Measurements from ENCODE around the gene GJC3. TPM values are rescaled to one million over a fixed set of nuclear protein-coding genes. Genes with fewer than 3 reads are reported as not detected.

The GJC3 gene
- total RNA-seq, 1 experiment from 2014 or later, result 0.10 TPM

Other genes starting within 250 kb of the GJC3 start
- gene CYP3A5, start 249.6 kb downstream of the GJC3 start, total RNA-seq (2014; rRNA removed; shearing (Covaris generic)), result 0.31 TPM in 1 of 2 replicates, not detected in the other
- gene CYP3A7, start 194.4 kb downstream of the GJC3 start, total RNA-seq (2014; rRNA removed; shearing (Covaris generic)), result not detected in 2 replicates
- not detected in 2 replicates for gene CYP3A4, start 145.4 kb downstream of the GJC3 start, total RNA-seq (2014; rRNA removed; shearing (Covaris generic))
- 0.48 TPM in 1 of 2 replicates, not detected in the other for gene CYP3A43, start 101.6 kb downstream of the GJC3 start, total RNA-seq (2014; rRNA removed; shearing (Covaris generic))
- not detected in 2 replicates for gene OR2AE1, start 52.6 kb downstream of the GJC3 start, total RNA-seq (2014; rRNA removed; shearing (Covaris generic))
- 0.28 TPM in 1 of 2 replicates, not detected in the other for gene TRIM4, start 10.1 kb downstream of the GJC3 start, total RNA-seq (2014; rRNA removed; shearing (Covaris generic))
- not detected in 2 replicates for gene AZGP1, start 46.4 kb upstream of the GJC3 start, total RNA-seq (2014; rRNA removed; shearing (Covaris generic))
- 9.0 and 17.0 TPM in 2 replicates for gene ZKSCAN1, start 86.0 kb upstream of the GJC3 start, total RNA-seq (2014; rRNA removed; shearing (Covaris generic))
- 27.2 and 32.9 TPM in 2 replicates for gene ZSCAN21, start 120.2 kb upstream of the GJC3 start, total RNA-seq (2014; rRNA removed; shearing (Covaris generic))
- gene ZNF3, start 152.1 kb upstream of the GJC3 start, total RNA-seq (2014; rRNA removed; shearing (Covaris generic)), result 40.8 and 51.0 TPM in 2 replicates
- gene COPS6, start 159.3 kb upstream of the GJC3 start, total RNA-seq (2014; rRNA removed; shearing (Covaris generic)), result 51.8 and 59.6 TPM in 2 replicates
- gene MCM7, start 171.8 kb upstream of the GJC3 start, total RNA-seq (2014; rRNA removed; shearing (Covaris generic)), result 363 and 383 TPM in 2 replicates
- gene AP4M1, start 172.0 kb upstream of the GJC3 start, total RNA-seq (2014; rRNA removed; shearing (Covaris generic)), result 15.1 and 23.3 TPM in 2 replicates
- 104 and 106 TPM in 2 replicates for gene TAF6, start 189.7 kb upstream of the GJC3 start, total RNA-seq (2014; rRNA removed; shearing (Covaris generic))
- gene CNPY4, start 190.0 kb upstream of the GJC3 start, total RNA-seq (2014; rRNA removed; shearing (Covaris generic)), result 12.2 and 17.1 TPM in 2 replicates
- 1.1 and 3.5 TPM in 2 replicates for gene MBLAC1, start 197.3 kb upstream of the GJC3 start, total RNA-seq (2014; rRNA removed; shearing (Covaris generic))
- 143 and 165 TPM in 2 replicates for gene LAMTOR4, start 219.3 kb upstream of the GJC3 start, total RNA-seq (2014; rRNA removed; shearing (Covaris generic))
- 13.6 and 14.8 TPM in 2 replicates for gene TRAPPC14, start 229.1 kb upstream of the GJC3 start, total RNA-seq (2014; rRNA removed; shearing (Covaris generic))
- 0.73 and 3.1 TPM in 2 replicates for gene GAL3ST4, start 239.0 kb upstream of the GJC3 start, total RNA-seq (2014; rRNA removed; shearing (Covaris generic))
- 39.1 and 65.8 TPM in 2 replicates for gene GPC2, start 247.8 kb upstream of the GJC3 start, total RNA-seq (2014; rRNA removed; shearing (Covaris generic))
- 2.4 and 10.3 TPM in 2 replicates for gene STAG3, start 248.3 kb upstream of the GJC3 start, total RNA-seq (2014; rRNA removed; shearing (Covaris generic))